HCT116 (cell line): ENCODE measurements around the gene TMEM89. TPM values are rescaled to one million over a fixed set of nuclear protein-coding genes. Genes with fewer than 3 reads are reported as not detected.

Experiments used
- ATAC-seq: fragments of 200-7000 bp; cut with Tn5 transposase; 2 replicates; pipeline ENCODE4 v1.9.1; 2020; ENCODE audit warnings: mild to moderate bottlenecking, moderate library complexity
- BruUV-seq: library from RNA; stranded (reverse); fragments of 400-500 nt; replicated peaks from 2 replicates; lab custom pipeline; 2021; lab: Mats Ljungman, UMichigan
- CTCF ChIA-PET: fragments of 300-600 bp; sonication (Branson Sonifier 250); formaldehyde crosslinking; loops from one replicate; lab custom pipeline; 2021; ENCODE audit warnings: antibody characterized with exemption; lab: Charles Lee
- POLR2A ChIA-PET: fragments of 300-600, 350-600 bp; sonication (Branson Sonifier 250); formaldehyde crosslinking; loops from one replicate; lab custom pipeline; 2021; ENCODE audit warnings: antibody characterized with exemption; lab: Charles Lee
- RAD21 ChIA-PET, 2 experiments: fragments of 300-600 bp; sonication (Branson Sonifier 250); formaldehyde crosslinking; loops; one replicate each; lab custom pipeline; 2023; ENCODE audit warnings: low total read pairs in 2 of 2; ENCODE audit not compliant: uncharacterized antibody in 2 of 2, unreplicated experiment in 2 of 2, low non-redundant PET in 1 of 2; lab: Charles Lee
- DNase-seq: peaks from one replicate; pipeline ENCODE4 v3.0.0-alpha.2; 2010; ENCODE audit warnings: low read depth, low spot score
- H2AFZ ChIP-seq: fragments of 200-600 bp; shearing (Covaris generic), sonication (generic); 2 replicates; pipeline ENCODE4 v1.6.1; 2017; ENCODE audit warnings: low read depth, mixed run types, mixed read lengths, antibody characterized with exemption, low read length; ENCODE audit not compliant: poor library complexity, severe bottlenecking
- H3K27ac ChIP-seq: 2 replicates; pipeline ENCODE4 v1.5.1; 2012; ENCODE audit warnings: low read depth, low read length
- H3K27me3 ChIP-seq: fragments of 200-600 bp; sonication (generic); 2 replicates; pipeline ENCODE4 v1.6.1; 2016; ENCODE audit warnings: mixed run types, low read length, mixed read lengths; ENCODE audit not compliant: insufficient read depth
- H3K36me3 ChIP-seq, 2 experiments: fragments of 200-500 bp in 1 of 2; fragments of 200-600 bp in 1 of 2; sonication (Bioruptor generic) in 1 of 2; sonication (generic) in 1 of 2; 2 replicates each; pipeline versions ENCODE4 v1.5.1 to v1.6.1; 2014 to 2016; ENCODE audit warnings: low read length in 2 of 2, inconsistent platforms in 1 of 2, mixed read lengths in 1 of 2, mixed run types in 1 of 2; ENCODE audit not compliant: insufficient read depth in 2 of 2, control insufficient read depth in 1 of 2
- H3K4me1 ChIP-seq, 2 experiments: fragments of 200-600 bp in 1 of 2; sonication (generic) in 1 of 2; 2 replicates each; pipeline versions ENCODE4 v1.5.1 to v1.6.1; 2012 to 2017; ENCODE audit warnings: low read length in 2 of 2, inconsistent platforms in 1 of 2, mild to moderate bottlenecking in 1 of 2, mixed read lengths in 1 of 2, mixed run types in 1 of 2, moderate library complexity in 1 of 2; ENCODE audit not compliant: insufficient read depth in 2 of 2, control insufficient read depth in 1 of 2
- H3K4me2 ChIP-seq: fragments of 200-600 bp; sonication (generic); 2 replicates; pipeline ENCODE4 v1.6.1; 2017; ENCODE audit warnings: mixed run types, low read length, mixed read lengths
- H3K4me3 ChIP-seq, 2 experiments: fragments of 200-600 bp in 1 of 2; sonication (generic) in 1 of 2; replicated peaks in 1 of 2; 2 replicates each; pipeline ENCODE4 v1.5.1; 2011 to 2016; ENCODE audit warnings: low read length in 2 of 2, control low read depth in 1 of 2, low read depth in 1 of 2, mild to moderate bottlenecking in 1 of 2, mixed read lengths in 1 of 2, mixed run types in 1 of 2
- H3K79me2 ChIP-seq: fragments of 200-600 bp; sonication (generic); 2 replicates; pipeline ENCODE4 v1.6.1; 2017; ENCODE audit warnings: mild to moderate bottlenecking, mixed run types, low read length, moderate library complexity, mixed read lengths; ENCODE audit not compliant: insufficient read depth
- H3K9ac ChIP-seq: fragments of 200-600 bp; sonication (generic); 2 replicates; pipeline ENCODE4 v1.6.1; 2016; ENCODE audit warnings: low read length, mixed read lengths
- H3K9me2 ChIP-seq: fragments of 200-600 bp; sonication (generic), shearing (Covaris generic); 2 replicates; pipeline ENCODE4 v1.6.1; 2017; ENCODE audit warnings: mixed run types, mild to moderate bottlenecking, moderate library complexity; ENCODE audit not compliant: insufficient read depth
- H3K9me3 ChIP-seq, 2 experiments: fragments of 200-500 bp in 1 of 2; fragments of 200-600 bp in 1 of 2; sonication (Bioruptor generic) in 1 of 2; sonication (generic) in 1 of 2; 2 replicates each; pipeline ENCODE4 v1.6.1; 2014 to 2017; ENCODE audit warnings: low read length in 2 of 2, mixed read lengths in 2 of 2, inconsistent platforms in 1 of 2, low read depth in 1 of 2, mild to moderate bottlenecking in 1 of 2, mixed run types in 1 of 2, moderate library complexity in 1 of 2; ENCODE audit not compliant: control insufficient read depth in 1 of 2, insufficient read depth in 1 of 2
- H4K20me1 ChIP-seq: fragments of 200-600 bp; sonication (generic), shearing (Covaris generic); 2 replicates; pipeline ENCODE4 v1.6.1; 2017; ENCODE audit warnings: mixed run types, mild to moderate bottlenecking, moderate library complexity; ENCODE audit not compliant: insufficient read depth
- CEBPB ChIP-seq: IDR thresholded peaks from 2 replicates; pipeline ENCODE4 v1.6.1; 2012; ENCODE audit warnings: low read depth
- EZH2 ChIP-seq: fragments of 200-600 bp; sonication (generic); IDR thresholded peaks from 2 replicates; pipeline ENCODE4 v1.6.1; 2017; ENCODE audit warnings: antibody characterized with exemption, mixed run types
- EZH2phosphoT487 ChIP-seq: fragments of 200-600 bp; IDR thresholded peaks from 2 replicates; pipeline ENCODE4 v1.6.1; 2018; ENCODE audit warnings: antibody characterized with exemption, borderline replicate concordance
- JUND ChIP-seq: IDR thresholded peaks from 2 replicates; pipeline ENCODE4 v1.6.1; 2012
- POLR2A ChIP-seq: IDR thresholded peaks from 2 replicates; pipeline ENCODE4 v1.7.0; 2011; ENCODE audit warnings: borderline replicate concordance; ENCODE audit not compliant: insufficient read depth, insufficient read length; ENCODE audit errors: extremely low read depth
- SP1 ChIP-seq: IDR thresholded peaks from 2 replicates; pipeline ENCODE4 v1.6.1; 2012; ENCODE audit warnings: low read depth
- TCF7L2 ChIP-seq: IDR thresholded peaks from 2 replicates; pipeline ENCODE4 v1.7.0; 2011; ENCODE audit warnings: borderline replicate concordance, inconsistent platforms; ENCODE audit not compliant: insufficient read depth, insufficient read length; ENCODE audit errors: extremely low read depth
- ZNF274 ChIP-seq: fragments of 200-500 bp; sonication (Bioruptor generic); IDR thresholded peaks from 2 replicates; pipeline ENCODE4 v1.6.1; 2014; ENCODE audit warnings: mild to moderate bottlenecking, low read depth, low read length, inconsistent platforms
- intact Hi-C: fragments of 100-400 bp; cut with micrococcal nuclease; formaldehyde crosslinking; loops from 2 replicates; pipeline ENCODE4 v1.10.0; 2022
- total RNA-seq: library from RNA; stranded (reverse); gene quantifications from one replicate; pipeline ENCODE4 v1.2.1, GENCODE V29; 2021; ENCODE audit not compliant: unreplicated experiment
- TF ChIP-seq, protein P1 (sequence below): IDR thresholded peaks from 2 replicates; pipeline ENCODE4 v1.6.1; 2012
- TF ChIP-seq, protein P2 (sequence below): IDR thresholded peaks from 2 replicates; pipeline ENCODE4 v1.6.1; 2012

TMEM89 gene
- total RNA-seq, 1 experiment from 2014 or later = 0.49 TPM

DNA sequence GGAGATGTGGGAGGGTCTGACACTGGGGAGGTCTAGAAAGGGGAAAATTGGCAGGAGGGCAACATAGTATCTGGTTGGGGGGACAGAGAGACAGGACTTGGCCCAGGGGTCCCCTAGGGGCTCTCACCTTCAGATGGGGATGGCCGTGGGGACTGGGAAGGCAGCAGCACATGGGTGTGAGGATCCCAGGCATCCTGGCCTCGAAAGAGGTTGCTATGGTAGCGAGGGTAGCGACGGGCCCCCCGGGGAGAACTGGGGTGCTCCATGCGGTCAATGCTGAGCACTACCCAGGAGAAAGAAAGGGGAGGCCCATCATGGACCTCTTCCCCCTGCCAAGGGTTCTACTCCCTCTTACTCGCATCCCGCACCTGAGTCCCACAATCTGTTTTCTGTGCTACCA is 26.1 kb upstream of the TMEM89 start:
- Histone ChIP-seq H3K27me3 (no peaks in the 10 kb centered on the region), H2AFZ (no peak overlapping the region), H3K4me2 (no peak overlapping the region), H3K79me2 (no peaks in the 10 kb centered on the region), H3K9me3 (no peaks in the 10 kb centered on the region), H4K20me1 (no peaks in the 10 kb centered on the region), H3K27ac (no peak overlapping the region), H3K36me3 (no peaks in the 10 kb centered on the region), H3K9me2 (no peaks in the 10 kb centered on the region), H3K4me1 (no peaks in the 10 kb centered on the region), H3K9ac (no peak overlapping the region), H3K4me3 (no peak overlapping the region)
- CTCF ChIA-PET = no interaction called here
- DNase-seq = no peak
- TF ChIP-seq, protein P1, sequence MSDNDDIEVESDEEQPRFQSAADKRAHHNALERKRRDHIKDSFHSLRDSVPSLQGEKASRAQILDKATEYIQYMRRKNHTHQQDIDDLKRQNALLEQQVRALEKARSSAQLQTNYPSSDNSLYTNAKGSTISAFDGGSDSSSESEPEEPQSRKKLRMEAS = no peak
- no peak for TF ChIP-seq CEBPB
- no peak for TF ChIP-seq POLR2A
- no peak for TF ChIP-seq JUND
- no peak for TF ChIP-seq TCF7L2
- no peak for TF ChIP-seq EZH2
- no peak for TF ChIP-seq ZNF274
- TF ChIP-seq SP1 = no peak
- ATAC-seq = no peak
- RAD21 ChIA-PET = no interaction called here
- BruUV-seq = no TSS peak
- intact Hi-C loops = no loop called here
- POLR2A ChIA-PET = no interaction called here

DNA sequence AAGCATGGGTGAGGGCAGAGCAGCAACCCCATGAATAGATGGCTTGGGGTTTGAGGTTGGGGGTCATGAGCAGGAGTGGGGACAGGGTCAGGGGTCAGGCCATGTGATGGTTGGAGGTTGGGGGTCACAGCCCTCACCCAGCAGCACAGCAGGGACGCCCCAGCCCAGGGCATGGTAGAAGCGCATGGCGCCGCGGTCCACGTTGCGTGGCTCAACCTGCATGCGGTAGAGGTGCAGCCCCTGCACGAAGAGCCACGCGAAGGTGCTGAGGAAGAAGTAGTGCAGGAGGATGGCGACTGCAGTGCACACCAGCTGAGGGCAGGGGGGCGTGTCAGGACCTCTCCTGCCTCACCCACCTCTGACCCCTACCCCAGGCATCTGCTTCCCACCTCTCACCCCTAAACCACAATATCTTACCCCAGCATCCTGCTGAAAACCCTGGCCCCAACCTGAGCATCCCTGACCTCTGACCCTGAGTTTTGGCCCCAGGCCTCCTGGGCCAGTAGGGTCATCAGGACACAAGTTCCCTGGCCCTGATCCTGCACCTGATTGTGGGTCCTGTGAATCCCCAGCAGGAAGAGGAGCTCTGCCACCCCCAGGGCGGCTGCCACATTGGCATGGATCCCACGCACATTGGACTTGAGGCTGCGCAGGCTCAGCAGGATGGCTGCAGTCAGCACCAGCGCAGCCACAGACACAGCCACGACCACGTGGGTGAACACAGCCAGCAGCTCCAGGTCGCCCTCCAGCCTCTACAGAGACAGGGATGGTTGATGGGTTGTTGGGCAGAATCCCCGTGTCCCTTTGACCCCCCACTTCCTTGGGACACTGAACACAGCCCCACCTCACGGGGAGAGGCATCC is 23.6 kb upstream of the TMEM89 start:
- intact Hi-C loops = no loop called here
- ATAC-seq (no peak), DNase-seq (no peak)
- Histone ChIP-seq H3K4me3 (no peak overlapping the region), H3K4me1 (no peaks in the 10 kb centered on the region), H3K27ac (no peak overlapping the region), H3K9ac (no peak overlapping the region), H3K9me3 (no peaks in the 10 kb centered on the region), H3K4me2 (no peak overlapping the region)
- RAD21 ChIA-PET = no interaction called here
- POLR2A ChIA-PET = no interaction called here
- TF ChIP-seq TCF7L2 = no peak
- TF ChIP-seq EZH2phosphoT487 = no peak
- TF ChIP-seq POLR2A = no peak
- no peak for TF ChIP-seq ZNF274
- TF ChIP-seq, protein P2, sequence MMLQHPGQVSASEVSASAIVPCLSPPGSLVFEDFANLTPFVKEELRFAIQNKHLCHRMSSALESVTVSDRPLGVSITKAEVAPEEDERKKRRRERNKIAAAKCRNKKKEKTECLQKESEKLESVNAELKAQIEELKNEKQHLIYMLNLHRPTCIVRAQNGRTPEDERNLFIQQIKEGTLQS = no peak
- TF ChIP-seq, all 23 proteins: peak for 0
- H3K36me3 ChIP-seq = no peaks in the 10 kb centered on the region
- no peaks in the 10 kb centered on the region for H4K20me1 ChIP-seq
- CTCF ChIA-PET = no interaction called here
- no TSS peak for BruUV-seq
- no peaks in the 10 kb centered on the region for H3K9me2 ChIP-seq
- no peak overlapping the region for H2AFZ ChIP-seq
- no peaks in the 10 kb centered on the region for H3K79me2 ChIP-seq
- no peaks in the 10 kb centered on the region for H3K27me3 ChIP-seq
